Ishikawa (cell line): ENCODE data around the gene KCTD12.

Experiments used
- CEBPB ChIP-seq: IDR thresholded peaks from 2 replicates; pipeline ENCODE4 v1.6.1; 2012
- CREB1 ChIP-seq: IDR thresholded peaks from 2 replicates; pipeline ENCODE4 v1.6.1; 2012; ENCODE audit warnings: low read depth
- EGR1 ChIP-seq: IDR thresholded peaks from 2 replicates; pipeline ENCODE4 v1.6.1; 2012
- EP300 ChIP-seq: IDR thresholded peaks from 2 replicates; pipeline ENCODE4 v1.6.1; 2012; ENCODE audit warnings: borderline replicate concordance
- FOXM1 ChIP-seq: IDR thresholded peaks from 2 replicates; pipeline ENCODE4 v1.6.1; 2012; ENCODE audit warnings: low read depth, borderline replicate concordance
- NFIC ChIP-seq: IDR thresholded peaks from 2 replicates; pipeline ENCODE4 v1.6.1; 2012
- RAD21 ChIP-seq: IDR thresholded peaks from 2 replicates; pipeline ENCODE4 v1.6.1; 2012; ENCODE audit warnings: low read depth
- TAF1 ChIP-seq: IDR thresholded peaks from 2 replicates; pipeline ENCODE4 v1.6.1; 2012; ENCODE audit warnings: low read depth, mild to moderate bottlenecking
- TCF12 ChIP-seq: IDR thresholded peaks from 2 replicates; pipeline ENCODE4 v1.6.1; 2012; ENCODE audit warnings: low read depth
- TEAD4 ChIP-seq: IDR thresholded peaks from 2 replicates; pipeline ENCODE4 v1.6.1; 2012
- YY1 ChIP-seq: IDR thresholded peaks from 2 replicates; pipeline ENCODE4 v1.6.1; 2012; ENCODE audit warnings: low read depth
- ZBTB7A ChIP-seq: IDR thresholded peaks from 2 replicates; pipeline ENCODE4 v1.6.1; 2012; ENCODE audit warnings: low read depth
- TF ChIP-seq, protein P1 (sequence below): IDR thresholded peaks from 2 replicates; pipeline ENCODE4 v1.6.1; 2012
- TF ChIP-seq, protein P2 (sequence below): IDR thresholded peaks from 2 replicates; pipeline ENCODE4 v1.6.1; 2012
- TF ChIP-seq, protein P3 (sequence below): IDR thresholded peaks from 2 replicates; pipeline ENCODE4 v1.6.1; 2012; ENCODE audit warnings: low read depth, mild to moderate bottlenecking

Gene KCTD12

DNA sequence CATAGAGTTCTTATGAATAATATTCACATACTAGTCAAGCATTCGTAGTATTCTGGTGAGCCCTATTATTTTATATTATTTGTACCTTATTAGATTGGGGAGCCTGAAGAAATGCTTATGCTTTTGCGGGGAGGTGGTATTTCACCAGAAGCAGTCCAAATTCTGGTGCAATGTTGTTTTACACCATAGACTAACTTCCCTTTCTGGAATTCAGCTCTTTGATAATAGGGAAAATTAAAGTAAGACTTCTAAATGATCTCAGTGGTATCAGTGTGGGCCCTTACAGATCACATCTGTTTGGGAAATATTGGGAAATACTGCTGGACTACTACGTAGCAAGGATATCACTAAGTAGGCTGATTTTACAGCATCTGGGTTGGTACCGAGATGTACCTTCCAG lies 34.2 kb downstream of the KCTD12 start:
- TF ChIP-seq TCF12 (no peak), CREB1 (no peak), RAD21 (no peak), NFIC (no peak), TEAD4 (no peak), EGR1 (no peak), YY1 (no peak), FOXM1 (no peak), CEBPB (no peak), ZBTB7A (no peak), TAF1 (no peak)
- TF ChIP-seq, protein P1, sequence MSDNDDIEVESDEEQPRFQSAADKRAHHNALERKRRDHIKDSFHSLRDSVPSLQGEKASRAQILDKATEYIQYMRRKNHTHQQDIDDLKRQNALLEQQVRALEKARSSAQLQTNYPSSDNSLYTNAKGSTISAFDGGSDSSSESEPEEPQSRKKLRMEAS = no peak
- TF ChIP-seq, protein P2, sequence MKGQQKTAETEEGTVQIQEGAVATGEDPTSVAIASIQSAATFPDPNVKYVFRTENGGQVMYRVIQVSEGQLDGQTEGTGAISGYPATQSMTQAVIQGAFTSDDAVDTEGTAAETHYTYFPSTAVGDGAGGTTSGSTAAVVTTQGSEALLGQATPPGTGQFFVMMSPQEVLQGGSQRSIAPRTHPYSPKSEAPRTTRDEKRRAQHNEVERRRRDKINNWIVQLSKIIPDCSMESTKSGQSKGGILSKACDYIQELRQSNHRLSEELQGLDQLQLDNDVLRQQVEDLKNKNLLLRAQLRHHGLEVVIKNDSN = no peak
- TF ChIP-seq, protein P3, sequence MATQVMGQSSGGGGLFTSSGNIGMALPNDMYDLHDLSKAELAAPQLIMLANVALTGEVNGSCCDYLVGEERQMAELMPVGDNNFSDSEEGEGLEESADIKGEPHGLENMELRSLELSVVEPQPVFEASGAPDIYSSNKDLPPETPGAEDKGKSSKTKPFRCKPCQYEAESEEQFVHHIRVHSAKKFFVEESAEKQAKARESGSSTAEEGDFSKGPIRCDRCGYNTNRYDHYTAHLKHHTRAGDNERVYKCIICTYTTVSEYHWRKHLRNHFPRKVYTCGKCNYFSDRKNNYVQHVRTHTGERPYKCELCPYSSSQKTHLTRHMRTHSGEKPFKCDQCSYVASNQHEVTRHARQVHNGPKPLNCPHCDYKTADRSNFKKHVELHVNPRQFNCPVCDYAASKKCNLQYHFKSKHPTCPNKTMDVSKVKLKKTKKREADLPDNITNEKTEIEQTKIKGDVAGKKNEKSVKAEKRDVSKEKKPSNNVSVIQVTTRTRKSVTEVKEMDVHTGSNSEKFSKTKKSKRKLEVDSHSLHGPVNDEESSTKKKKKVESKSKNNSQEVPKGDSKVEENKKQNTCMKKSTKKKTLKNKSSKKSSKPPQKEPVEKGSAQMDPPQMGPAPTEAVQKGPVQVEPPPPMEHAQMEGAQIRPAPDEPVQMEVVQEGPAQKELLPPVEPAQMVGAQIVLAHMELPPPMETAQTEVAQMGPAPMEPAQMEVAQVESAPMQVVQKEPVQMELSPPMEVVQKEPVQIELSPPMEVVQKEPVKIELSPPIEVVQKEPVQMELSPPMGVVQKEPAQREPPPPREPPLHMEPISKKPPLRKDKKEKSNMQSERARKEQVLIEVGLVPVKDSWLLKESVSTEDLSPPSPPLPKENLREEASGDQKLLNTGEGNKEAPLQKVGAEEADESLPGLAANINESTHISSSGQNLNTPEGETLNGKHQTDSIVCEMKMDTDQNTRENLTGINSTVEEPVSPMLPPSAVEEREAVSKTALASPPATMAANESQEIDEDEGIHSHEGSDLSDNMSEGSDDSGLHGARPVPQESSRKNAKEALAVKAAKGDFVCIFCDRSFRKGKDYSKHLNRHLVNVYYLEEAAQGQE = no peak

DNA sequence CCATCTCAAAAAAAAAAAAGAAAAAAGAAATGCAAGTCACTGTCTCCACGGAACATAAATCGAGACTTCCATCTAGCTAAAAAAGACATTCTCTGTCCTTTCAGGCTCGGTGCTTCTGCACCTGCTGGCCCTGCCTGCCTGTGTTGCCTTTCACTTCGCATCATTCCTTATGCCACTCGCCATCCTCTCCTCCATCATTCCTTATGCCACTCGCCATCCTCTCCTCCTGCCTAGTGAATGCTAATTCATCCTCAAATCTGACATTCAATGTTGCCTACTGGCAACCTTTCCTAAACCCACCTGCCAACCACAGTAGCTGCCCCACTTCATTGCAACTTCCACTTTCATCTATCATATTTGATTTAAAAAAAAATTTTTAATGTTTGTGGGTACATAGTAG lies 36.7 kb downstream of the KCTD12 start:
- TF ChIP-seq YY1 (no peak), TEAD4 (no peak), EP300 (no peak), RAD21 (no peak)
- TF ChIP-seq, protein P1 = no peak

DNA sequence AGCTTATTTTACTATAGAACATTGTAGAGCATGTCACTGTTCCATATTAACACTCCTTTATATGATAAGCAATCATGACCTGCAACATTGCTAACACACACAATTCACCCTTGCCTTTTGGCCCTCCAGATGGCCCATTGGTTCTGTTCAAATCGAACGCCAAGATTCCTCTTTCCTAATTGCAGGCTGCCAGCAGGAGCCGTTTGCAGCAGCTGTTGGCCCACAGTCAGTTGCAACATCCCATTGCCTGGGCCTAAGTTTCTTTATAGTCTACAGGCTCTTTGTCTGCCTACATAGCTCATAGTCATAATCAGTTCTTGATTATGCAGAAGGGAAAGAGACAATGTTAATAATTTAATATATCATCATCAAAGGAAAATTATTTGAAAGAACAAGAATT lies 37.6 kb downstream of the KCTD12 start:
- TF ChIP-seq, protein P2 = no peak
- TF ChIP-seq YY1 (no peak), CREB1 (no peak), EGR1 (no peak), TCF12 (no peak), TEAD4 (no peak), FOXM1 (no peak), NFIC (no peak), ZBTB7A (no peak), CEBPB (no peak), TAF1 (no peak), EP300 (no peak), RAD21 (no peak)
- TF ChIP-seq, protein P1 = no peak
- TF ChIP-seq, protein P3 = no peak

DNA sequence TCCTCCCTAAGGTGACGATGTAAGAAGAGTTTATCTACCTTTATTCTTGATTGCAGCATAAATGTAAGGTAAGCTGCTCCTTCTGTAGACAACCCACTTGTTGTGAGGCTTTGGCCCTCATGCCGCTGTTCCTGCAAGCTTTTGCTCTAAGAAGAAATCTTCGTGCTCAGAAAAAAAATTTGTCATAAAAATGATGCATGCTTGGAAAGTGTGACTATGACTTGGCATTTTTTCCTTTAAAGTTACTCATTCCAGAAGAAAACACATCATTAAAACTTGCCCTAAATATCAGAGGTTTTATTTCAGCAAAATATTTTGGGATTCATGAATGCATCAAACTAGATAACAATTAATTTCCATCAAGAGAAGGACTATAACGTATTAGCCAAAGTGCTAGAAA lies 39.8 kb downstream of the KCTD12 start:
- TF ChIP-seq EGR1 = no peak
- no peak for TF ChIP-seq CREB1
- TF ChIP-seq, protein P1 = no peak
- no peak for TF ChIP-seq RAD21
- no peak for TF ChIP-seq NFIC
- TF ChIP-seq TAF1 = no peak
- TF ChIP-seq, protein P3 = no peak
- TF ChIP-seq TCF12 = no peak
- no peak for TF ChIP-seq FOXM1
